Astrocyte (in vitro differentiated cells and primary cell): ENCODE measurements around the gene SYDE2.

Experiments
- EZH2 ChIP-seq: IDR thresholded peaks from 2 replicates; pipeline ENCODE4 v1.6.1; 2012; ENCODE audit warnings: mild to moderate bottlenecking, low read length, inconsistent platforms; ENCODE audit not compliant: insufficient read depth
- TF ChIP-seq, protein P1 (sequence below): IDR thresholded peaks from 2 replicates; pipeline ENCODE4 v1.5.1; 2011; ENCODE audit warnings: low read depth, mild to moderate bottlenecking, inconsistent platforms, low read length, moderate library complexity; ENCODE audit not compliant: insufficient read depth

DNA sequence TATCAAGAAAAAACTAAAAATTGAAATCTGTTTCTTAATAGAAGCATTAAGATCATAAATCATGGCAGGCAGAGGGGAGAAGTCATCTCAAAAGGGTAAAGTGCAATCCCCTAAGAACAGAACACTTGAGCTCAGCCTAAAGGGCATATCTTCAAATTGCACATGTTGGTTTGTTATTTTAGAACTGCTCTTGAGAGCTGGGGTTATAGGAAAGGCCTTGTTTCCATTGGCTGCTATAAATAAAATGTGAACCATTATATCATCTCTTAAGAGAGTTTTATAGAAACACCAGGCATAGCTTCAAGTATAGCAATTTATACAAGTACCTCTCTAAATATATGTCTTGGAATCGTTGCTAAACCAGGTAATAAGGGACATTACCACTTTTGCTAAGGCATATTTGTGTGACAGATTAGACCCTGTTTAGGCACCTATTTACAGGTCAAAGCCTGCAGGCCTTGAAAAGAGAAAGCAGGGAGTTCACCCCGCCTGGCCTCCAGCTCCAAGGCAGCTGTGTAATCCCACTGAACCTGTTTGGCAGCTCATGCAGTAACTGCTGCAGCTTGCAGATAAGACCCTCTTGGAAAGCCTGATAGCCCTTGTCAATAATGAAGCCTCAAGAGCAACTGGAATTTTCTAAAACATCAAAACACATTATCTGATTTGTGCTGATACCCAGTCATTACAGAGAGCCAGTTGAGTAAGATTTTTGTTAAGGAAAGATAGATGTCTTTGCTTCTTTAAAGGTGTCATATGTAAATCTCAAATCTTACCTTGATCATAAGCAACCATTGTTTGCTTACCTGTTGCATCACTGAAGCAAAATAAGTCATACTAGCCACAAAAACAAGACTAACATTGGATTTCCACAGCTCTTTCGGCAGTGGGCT, 24.2 kb upstream of the SYDE2 start:
- TF ChIP-seq EZH2, result no peak
- TF ChIP-seq, protein P1, sequence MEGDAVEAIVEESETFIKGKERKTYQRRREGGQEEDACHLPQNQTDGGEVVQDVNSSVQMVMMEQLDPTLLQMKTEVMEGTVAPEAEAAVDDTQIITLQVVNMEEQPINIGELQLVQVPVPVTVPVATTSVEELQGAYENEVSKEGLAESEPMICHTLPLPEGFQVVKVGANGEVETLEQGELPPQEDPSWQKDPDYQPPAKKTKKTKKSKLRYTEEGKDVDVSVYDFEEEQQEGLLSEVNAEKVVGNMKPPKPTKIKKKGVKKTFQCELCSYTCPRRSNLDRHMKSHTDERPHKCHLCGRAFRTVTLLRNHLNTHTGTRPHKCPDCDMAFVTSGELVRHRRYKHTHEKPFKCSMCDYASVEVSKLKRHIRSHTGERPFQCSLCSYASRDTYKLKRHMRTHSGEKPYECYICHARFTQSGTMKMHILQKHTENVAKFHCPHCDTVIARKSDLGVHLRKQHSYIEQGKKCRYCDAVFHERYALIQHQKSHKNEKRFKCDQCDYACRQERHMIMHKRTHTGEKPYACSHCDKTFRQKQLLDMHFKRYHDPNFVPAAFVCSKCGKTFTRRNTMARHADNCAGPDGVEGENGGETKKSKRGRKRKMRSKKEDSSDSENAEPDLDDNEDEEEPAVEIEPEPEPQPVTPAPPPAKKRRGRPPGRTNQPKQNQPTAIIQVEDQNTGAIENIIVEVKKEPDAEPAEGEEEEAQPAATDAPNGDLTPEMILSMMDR, result no peak
